Body of pancreas (tissue), 4 donors: ENCODE results near the gene BRD1.

Experiments
- CTCF ChIP-seq, 7 experiments: fragments of 450-650 bp in 4 of 7; fragments of 200-600 bp in 3 of 7; sonication (generic) in 3 of 7; IDR thresholded peaks; one replicate each; pipeline ENCODE4 v1.5.1; 2016 to 2019; ENCODE audit warnings: antibody characterized with exemption in 7 of 7
- POLR2A ChIP-seq, 3 donors: fragments of 450-650 bp; IDR thresholded peaks; one replicate each; pipeline ENCODE4 v1.6.1; 2016; ENCODE audit warnings: antibody characterized with exemption in 3 of 3, mild to moderate bottlenecking in 2 of 3

DNA sequence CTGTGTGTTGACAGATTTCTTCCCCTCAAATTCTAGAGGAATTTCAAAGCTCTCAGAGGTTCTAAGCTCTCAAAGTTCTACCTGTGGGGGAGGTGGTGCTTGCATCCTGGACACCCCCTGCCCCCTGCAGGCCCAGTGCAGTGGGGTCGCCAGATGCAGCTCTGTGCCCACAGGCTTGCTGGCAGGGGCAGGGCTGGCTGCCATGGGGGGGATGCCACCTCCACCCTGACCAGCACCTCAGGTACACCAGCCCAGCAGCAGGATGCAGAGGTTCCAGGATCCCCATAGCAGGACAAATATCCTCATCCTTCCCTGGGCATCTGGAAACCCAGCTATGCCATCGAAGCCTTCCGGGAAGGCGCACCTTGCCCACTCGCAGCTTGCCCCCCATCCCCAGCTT lies 91.1 kb downstream of the BRD1 start:
- TF ChIP-seq POLR2A (IDR thresholded peaks at IDR 0.05) (no peak), CTCF (IDR thresholded peaks at IDR 0.05) (no peak)
